ENCODE measurements around the gene JAKMIP2. TPM values are rescaled to one million over a fixed set of nuclear protein-coding genes. Genes with fewer than 3 reads are reported as not detected.

JAKMIP2 gene
- total and polyA plus RNA-seq, 8 donors, result 0.19 to 2.6 (median 0.67) TPM

GRCh38 chr5:147743012-147743411 lies 39.5 kb downstream of the JAKMIP2 start:
- intact Hi-C loops (cut with DNase I), result no loop called here
- Histone ChIP-seq H3K36me3 (no peaks in the 10 kb centered on the region), H3K27me3 (no peaks in the 10 kb centered on the region), H3K4me1 (peaks cover 0 to 1% (median 0%) of the 10 kb centered on the region in 3 donors), H3K9me3 (no peaks in the 10 kb centered on the region), H3K27ac (no peak overlapping the region), H3K4me3 (no peak overlapping the region)
- DNase-seq (no peak), ATAC-seq (no peak), FAIRE-seq (no peak)
- no peak for TF ChIP-seq CTCF (IDR thresholded peaks at IDR 0.05)
- WGBS, 2 donors, result 83 to 86% methylated on average over 2 of the region's 2 CpGs

- H3K4me3 ChIP-seq, result no peak overlapping the region
- FAIRE-seq (no peak), ATAC-seq (no peak), DNase-seq (no peak)
- no peaks in the 10 kb centered on the region for H3K9me3 ChIP-seq
- 70 to 76% methylated on average over 4 of the region's 4 CpGs for WGBS, 2 donors
- no peaks in the 10 kb centered on the region for H3K36me3 ChIP-seq
- no peak overlapping the region for H3K27ac ChIP-seq
- intact Hi-C loops (cut with DNase I), result no loop called here
- H3K27me3 ChIP-seq, result no peaks in the 10 kb centered on the region
- peaks cover 0 to 3% (median 0%) of the 10 kb centered on the region in 3 donors for H3K4me1 ChIP-seq
- no peak for TF ChIP-seq CTCF (IDR thresholded peaks at IDR 0.05)
Measured at GRCh38 chr5:147742151-147742550, 40.4 kb downstream of the JAKMIP2 start.

- Histone ChIP-seq H3K4me1 (peaks cover 0 to 3% (median 0%) of the 10 kb centered on the region in 3 donors), H3K36me3 (no peaks in the 10 kb centered on the region), H3K4me3 (no peak overlapping the region), H3K27ac (no peak overlapping the region), H3K27me3 (no peaks in the 10 kb centered on the region), H3K9me3 (no peaks in the 10 kb centered on the region)
- no peak for FAIRE-seq
- intact Hi-C loops (cut with DNase I), result no loop called here
- no peak for TF ChIP-seq CTCF (IDR thresholded peaks at IDR 0.05)
- ATAC-seq, result no peak
- WGBS, 2 donors, result 95 to 98% methylated on average over 4 of the region's 4 CpGs
- no peak for DNase-seq
Measured at GRCh38 chr5:147740864-147741263, 41.7 kb downstream of the JAKMIP2 start.

- H3K27me3 ChIP-seq, result no peaks in the 10 kb centered on the region
- FAIRE-seq, result no peak
- intact Hi-C loops (cut with DNase I), result no loop called here
- H3K36me3 ChIP-seq, result no peaks in the 10 kb centered on the region
- no peak overlapping the region for H3K4me3 ChIP-seq
- peak; percentile 60 to 87 (median 76) for ATAC-seq
- TF ChIP-seq CTCF (IDR thresholded peaks at IDR 0.05), result no peak
- DNase-seq, result no peak
- H3K9me3 ChIP-seq, result no peaks in the 10 kb centered on the region
- peaks cover 0 to 3% (median 0%) of the 10 kb centered on the region in 3 donors for H3K4me1 ChIP-seq
- 15 to 16% methylated on average over 3 of the region's 3 CpGs for WGBS, 2 donors
- no peak overlapping the region for H3K27ac ChIP-seq
Measured at GRCh38 chr5:147737921-147738320, 44.6 kb downstream of the JAKMIP2 start.

GRCh38 chr5:147735621-147736125 lies 46.9 kb downstream of the JAKMIP2 start:
- Histone ChIP-seq H3K9me3 (no peaks in the 10 kb centered on the region), H3K4me3 (no peak overlapping the region), H3K27me3 (no peaks in the 10 kb centered on the region), H3K27ac (no peak overlapping the region), H3K4me1 (peaks cover 0 to 3% (median 0%) of the 10 kb centered on the region in 3 donors), H3K36me3 (no peaks in the 10 kb centered on the region)
- TF ChIP-seq CTCF (IDR thresholded peaks at IDR 0.05), result no peak
- ATAC-seq, result no peak
- intact Hi-C loops (cut with DNase I), result no loop called here
- DNase-seq, result no peak
- no peak for FAIRE-seq
